Mononuclear cell (primary cell): ENCODE data around the gene MCMBP. TPM values are rescaled to one million over a fixed set of nuclear protein-coding genes. Genes with fewer than 3 reads are reported as not detected.
A peak's percentile ranks its signal among the peaks of the same experiment; 100 is the strongest.
"Not testable (repeated sequence)": the region's sequence is repeated elsewhere in the genome, so short reads cannot be mapped to it uniquely, and the experiment has no call there.

Experiments
- H3K27me3 ChIP-seq: 2 replicates; pipeline ENCODE4 v1.6.0; 2011; ENCODE audit warnings: low read length, control low read depth; ENCODE audit not compliant: insufficient read depth
- H3K4me1 ChIP-seq: 2 replicates; pipeline ENCODE4 v1.5.1; 2011; ENCODE audit warnings: mild to moderate bottlenecking, low read length, control low read depth; ENCODE audit not compliant: insufficient read depth
- H3K4me3 ChIP-seq: 2 replicates; pipeline ENCODE4 v1.5.1; 2011; ENCODE audit warnings: mild to moderate bottlenecking, low read length, moderate library complexity
- H3K9me3 ChIP-seq: 2 replicates; pipeline ENCODE4 v1.5.1; 2011; ENCODE audit warnings: low read depth, mild to moderate bottlenecking, control low read depth, low read length
- total RNA-seq: library from RNA; depleted of rRNA; stranded (reverse); fragments of >200 nt; gene quantifications from one replicate; pipeline ENCODE4 v1.2.3, GENCODE V29; 2012

Gene MCMBP, protein sequence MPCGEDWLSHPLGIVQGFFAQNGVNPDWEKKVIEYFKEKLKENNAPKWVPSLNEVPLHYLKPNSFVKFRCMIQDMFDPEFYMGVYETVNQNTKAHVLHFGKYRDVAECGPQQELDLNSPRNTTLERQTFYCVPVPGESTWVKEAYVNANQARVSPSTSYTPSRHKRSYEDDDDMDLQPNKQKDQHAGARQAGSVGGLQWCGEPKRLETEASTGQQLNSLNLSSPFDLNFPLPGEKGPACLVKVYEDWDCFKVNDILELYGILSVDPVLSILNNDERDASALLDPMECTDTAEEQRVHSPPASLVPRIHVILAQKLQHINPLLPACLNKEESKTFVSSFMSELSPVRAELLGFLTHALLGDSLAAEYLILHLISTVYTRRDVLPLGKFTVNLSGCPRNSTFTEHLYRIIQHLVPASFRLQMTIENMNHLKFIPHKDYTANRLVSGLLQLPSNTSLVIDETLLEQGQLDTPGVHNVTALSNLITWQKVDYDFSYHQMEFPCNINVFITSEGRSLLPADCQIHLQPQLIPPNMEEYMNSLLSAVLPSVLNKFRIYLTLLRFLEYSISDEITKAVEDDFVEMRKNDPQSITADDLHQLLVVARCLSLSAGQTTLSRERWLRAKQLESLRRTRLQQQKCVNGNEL
- 29.6 TPM for total RNA-seq

DNA sequence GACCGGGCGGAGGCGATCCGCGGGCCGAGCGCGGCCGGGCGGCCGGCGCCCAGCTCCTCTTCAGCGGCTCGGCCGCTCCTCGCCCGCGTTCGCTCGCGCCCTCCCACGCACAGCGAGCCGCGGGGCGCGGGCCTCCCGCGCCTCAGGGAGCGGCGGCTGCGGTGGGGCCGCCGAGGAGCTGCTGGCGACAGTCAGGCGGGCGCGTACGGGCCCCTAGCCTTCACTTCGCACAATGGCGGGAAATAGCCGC lies at the start of gene MCMBP:
Gene MCMBP, minus strand, starts transcription at position 234 of the 250 bp plus-strand sequence. CDS start 259 bp downstream, outside the sequence.
- Histone ChIP-seq H3K27me3 (no peaks in the 10 kb centered on the region), H3K4me3 (peak within 1 kb of the TSS; percentile 83), H3K4me1 (peaks cover 52% of the 10 kb centered on the region), H3K9me3 (no peaks in the 10 kb centered on the region)

DNA sequence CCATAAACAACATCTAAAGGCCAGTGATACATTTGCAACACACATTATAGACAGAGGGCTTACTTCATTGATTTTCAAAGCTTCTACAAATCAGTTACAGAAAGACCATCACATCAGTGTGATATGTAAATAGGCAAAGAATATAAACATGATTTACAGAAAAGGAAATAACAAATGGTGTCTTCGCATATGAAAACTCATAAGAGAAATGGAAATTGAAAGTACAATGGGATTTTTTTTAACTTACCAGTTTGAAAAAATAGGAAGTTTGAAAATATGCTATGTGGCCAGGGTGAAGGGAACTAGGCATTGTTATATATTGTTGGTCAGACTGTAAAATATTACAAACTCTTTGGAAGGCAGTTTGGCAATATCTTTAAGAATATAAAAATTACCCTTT lies 47.2 kb upstream of the MCMBP start:
- Histone ChIP-seq H3K9me3 (no peaks in the 10 kb centered on the region), H3K4me3 (no peak overlapping the region), H3K4me1 (peaks cover 5% of the 10 kb centered on the region), H3K27me3 (no peaks in the 10 kb centered on the region)

DNA sequence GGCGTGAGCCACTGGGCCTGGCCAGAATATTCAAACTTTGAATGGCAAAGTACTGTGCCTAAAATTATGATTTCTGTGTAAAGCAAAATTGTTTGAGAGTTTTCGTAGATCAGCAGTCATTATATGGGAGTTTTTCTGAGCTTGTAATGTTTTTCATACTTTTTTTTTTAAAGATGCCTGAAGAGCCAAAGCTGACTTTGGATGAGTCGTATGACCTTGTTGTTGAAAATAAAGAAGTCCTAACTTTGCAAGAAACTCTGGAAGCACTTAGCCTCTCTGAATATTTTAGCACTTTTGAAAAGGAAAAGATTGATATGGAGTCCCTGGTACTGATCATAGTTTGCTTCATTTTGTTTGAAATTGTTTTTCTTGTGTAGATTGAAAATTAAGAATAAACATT lies 46.6 kb upstream of the MCMBP start:
- no peak overlapping the region for H3K4me3 ChIP-seq
- H3K27me3 ChIP-seq: no peaks in the 10 kb centered on the region
- peaks cover 5% of the 10 kb centered on the region for H3K4me1 ChIP-seq
- H3K9me3 ChIP-seq: no peaks in the 10 kb centered on the region

DNA sequence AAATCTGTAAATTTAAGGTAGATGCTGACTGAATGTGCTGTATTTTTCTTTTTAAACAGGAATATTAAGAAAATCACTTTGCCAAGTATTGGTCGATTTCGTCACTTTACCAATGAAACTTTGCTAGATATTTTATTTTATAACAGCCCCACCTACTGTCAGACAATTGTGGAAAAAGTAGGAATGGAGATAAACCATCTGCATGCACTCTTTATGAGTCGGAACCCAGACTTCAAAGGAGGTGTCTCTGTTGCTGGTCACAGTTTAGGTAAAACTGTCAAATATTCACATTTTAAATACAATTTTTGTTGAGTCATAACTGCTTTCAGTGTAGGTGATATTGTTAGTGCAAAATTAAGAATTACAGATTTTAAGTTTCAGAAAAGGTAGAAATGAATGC lies 45.1 kb upstream of the MCMBP start:
- Histone ChIP-seq H3K4me3 (no peak overlapping the region), H3K27me3 (no peaks in the 10 kb centered on the region), H3K9me3 (no peaks in the 10 kb centered on the region), H3K4me1 (peaks cover 5% of the 10 kb centered on the region)

DNA sequence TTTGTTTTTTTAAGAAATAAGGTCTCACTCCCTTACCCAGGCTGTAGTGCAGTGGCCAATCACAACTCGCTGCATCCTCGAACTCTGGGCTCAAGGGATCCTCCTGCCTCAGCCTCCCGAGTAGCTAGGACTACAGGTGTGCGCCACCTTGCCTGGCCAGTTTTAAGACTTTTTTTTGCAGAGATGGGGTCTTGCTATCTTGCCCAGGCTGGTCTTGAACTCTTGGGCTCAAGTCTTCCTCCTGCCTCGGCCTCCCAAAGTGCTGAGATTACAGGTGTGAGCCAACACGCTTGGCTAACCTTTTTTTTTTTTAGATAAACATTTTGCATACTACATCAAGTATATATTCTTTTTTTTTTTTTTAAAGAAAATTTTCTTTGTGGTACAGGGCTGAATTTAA lies 38.0 kb upstream of the MCMBP start:
- Histone ChIP-seq H3K4me3 (no peak overlapping the region), H3K27me3 (no peaks in the 10 kb centered on the region)

DNA sequence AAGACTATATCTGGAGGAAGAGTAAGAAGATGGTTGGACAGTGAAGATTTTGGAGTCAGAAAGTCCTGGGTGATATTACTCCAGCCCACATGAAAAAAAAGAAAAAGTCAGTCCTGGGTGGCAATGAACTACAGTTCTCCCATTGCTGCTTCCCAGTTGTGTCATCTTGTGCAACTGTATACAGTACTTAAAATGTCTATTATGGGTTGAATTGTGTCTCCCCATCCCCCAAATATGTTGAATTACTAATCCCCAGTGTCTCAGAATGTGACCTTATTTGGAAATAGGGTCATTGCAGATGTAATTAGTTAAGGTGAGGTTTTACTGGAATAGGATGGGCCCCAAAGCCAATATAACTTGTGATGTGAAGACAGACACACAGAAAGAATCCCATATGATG lies 35.5 kb upstream of the MCMBP start:
- Histone ChIP-seq H3K4me1 (no peaks in the 10 kb centered on the region), H3K4me3 (no peak overlapping the region), H3K9me3 (no peaks in the 10 kb centered on the region), H3K27me3 (no peaks in the 10 kb centered on the region)

More for the DNA sequence above, 38.0 kb upstream of the MCMBP start:
- Histone ChIP-seq H3K4me1 (no peaks in the 10 kb centered on the region), H3K9me3 (no peaks in the 10 kb centered on the region)

DNA sequence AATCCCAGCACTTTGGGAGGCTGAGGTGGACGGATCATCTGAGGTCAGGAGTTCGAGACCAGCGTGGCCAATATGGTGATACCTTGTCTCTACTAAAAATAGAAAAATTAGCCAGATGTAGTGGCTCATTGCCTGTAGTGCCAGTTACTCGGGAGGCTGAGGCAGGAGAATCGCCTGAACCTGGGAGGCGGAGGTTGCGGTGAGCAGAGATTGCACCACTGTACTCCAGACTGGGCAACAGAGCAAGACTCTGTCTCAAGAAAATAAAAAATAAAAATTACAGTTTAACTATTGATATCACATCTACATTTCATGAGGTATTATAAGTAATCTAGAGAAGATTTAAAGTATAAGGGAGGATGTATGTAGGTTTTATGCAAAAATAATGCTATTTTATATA lies 35.1 kb upstream of the MCMBP start:
- H3K27me3 ChIP-seq, H3K4me1 ChIP-seq, H3K9me3 ChIP-seq, H3K4me3 ChIP-seq: not testable (repeated sequence)

DNA sequence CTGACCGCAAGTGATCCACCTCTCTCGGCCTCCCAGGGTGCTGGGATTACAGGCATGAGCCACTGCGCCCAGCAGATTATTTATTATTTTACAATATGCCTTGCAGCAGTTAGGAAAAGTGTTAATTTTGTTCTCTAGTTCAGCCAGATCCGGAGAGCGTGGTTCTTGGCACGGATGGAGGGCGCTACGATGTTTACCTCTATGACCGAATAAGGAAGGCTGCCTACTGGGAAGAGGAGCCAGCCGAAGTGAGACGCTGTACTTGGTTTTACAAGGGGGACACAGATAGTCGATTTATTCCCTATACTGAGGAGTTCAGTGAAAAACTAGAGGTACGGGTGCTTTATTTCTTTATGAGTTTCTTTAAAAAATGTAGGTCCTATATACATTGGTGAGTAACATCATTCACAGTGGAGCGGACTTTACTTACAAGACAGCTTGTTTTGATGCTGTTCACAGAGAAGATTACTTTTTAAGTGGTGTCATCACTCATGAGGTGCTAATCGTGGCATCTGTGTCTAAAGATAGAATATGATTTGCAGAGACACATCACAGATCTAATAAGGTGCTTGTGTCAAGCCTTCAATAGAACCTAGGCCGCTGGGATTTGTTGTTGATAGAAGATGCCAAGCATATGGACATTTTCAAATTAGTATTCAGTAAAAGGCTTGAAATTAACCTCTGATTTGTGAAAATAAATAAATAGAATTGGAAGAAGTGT lies 31.5 kb upstream of the MCMBP start:
- Histone ChIP-seq H3K9me3 (no peaks in the 10 kb centered on the region), H3K4me1 (no peaks in the 10 kb centered on the region), H3K4me3 (no peak overlapping the region), H3K27me3 (no peaks in the 10 kb centered on the region)

DNA sequence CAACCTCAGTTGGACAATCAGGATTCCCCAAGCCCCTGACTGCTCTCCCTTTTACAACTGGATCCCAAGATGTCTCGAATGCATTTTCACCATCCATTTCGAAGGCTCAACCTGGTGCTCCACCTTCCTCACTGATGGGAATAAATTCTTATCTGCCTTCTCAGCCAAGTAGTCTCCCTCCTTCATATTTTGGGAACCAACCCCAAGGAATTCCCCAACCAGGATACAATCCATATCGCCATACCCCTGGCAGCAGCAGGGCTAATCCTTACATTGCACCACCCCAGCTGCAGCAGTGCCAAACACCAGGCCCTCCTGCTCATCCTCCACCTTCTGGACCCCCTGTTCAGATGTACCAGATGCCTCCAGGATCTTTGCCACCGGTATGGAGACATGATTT lies 25.9 kb upstream of the MCMBP start:
- no peaks in the 10 kb centered on the region for H3K27me3 ChIP-seq
- H3K4me1 ChIP-seq: peaks cover 30% of the 10 kb centered on the region
- no peak overlapping the region for H3K4me3 ChIP-seq
- no peaks in the 10 kb centered on the region for H3K9me3 ChIP-seq

DNA sequence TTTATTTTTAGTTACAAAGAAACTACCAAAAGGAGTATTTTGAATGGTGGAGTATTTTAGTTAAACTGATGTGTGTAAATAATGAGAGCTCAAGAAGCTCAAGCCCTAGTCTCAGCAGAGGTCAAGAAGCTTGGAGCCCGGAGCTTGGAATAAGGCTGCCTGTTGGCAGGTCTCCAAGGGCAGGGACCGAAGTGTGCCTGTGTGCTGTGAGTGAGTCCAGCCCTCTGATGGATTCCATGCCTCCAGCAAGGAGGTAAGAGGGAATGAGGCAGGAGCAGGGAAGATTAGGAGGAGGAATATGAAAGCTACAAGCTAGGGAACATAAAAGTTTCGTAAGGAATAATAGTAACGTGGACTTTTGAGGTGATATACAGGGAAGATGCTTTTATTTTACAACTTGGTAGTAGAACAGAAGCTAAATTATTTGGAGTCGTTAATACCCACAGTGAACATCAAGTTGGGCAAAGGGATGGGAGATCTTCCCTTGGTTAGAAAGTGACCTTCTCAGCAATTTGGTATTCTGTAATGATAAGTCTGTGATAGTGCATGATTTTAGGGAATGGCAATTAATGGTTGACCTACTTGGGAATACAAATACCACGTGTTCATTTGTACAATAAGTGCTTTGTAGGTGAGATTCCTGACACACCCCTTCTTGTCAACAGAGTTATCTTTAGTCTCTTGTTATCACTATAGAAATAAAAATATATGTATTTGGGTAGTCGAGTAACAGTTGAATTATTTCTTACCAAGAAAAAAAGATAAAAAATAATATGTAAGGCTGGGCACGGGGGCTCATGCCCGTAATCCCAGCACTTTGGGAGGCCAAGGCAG lies 24.5 kb upstream of the MCMBP start:
- no peaks in the 10 kb centered on the region for H3K9me3 ChIP-seq
- no peaks in the 10 kb centered on the region for H3K27me3 ChIP-seq
- H3K4me1 ChIP-seq: peaks cover 38% of the 10 kb centered on the region
- no peak overlapping the region for H3K4me3 ChIP-seq

DNA sequence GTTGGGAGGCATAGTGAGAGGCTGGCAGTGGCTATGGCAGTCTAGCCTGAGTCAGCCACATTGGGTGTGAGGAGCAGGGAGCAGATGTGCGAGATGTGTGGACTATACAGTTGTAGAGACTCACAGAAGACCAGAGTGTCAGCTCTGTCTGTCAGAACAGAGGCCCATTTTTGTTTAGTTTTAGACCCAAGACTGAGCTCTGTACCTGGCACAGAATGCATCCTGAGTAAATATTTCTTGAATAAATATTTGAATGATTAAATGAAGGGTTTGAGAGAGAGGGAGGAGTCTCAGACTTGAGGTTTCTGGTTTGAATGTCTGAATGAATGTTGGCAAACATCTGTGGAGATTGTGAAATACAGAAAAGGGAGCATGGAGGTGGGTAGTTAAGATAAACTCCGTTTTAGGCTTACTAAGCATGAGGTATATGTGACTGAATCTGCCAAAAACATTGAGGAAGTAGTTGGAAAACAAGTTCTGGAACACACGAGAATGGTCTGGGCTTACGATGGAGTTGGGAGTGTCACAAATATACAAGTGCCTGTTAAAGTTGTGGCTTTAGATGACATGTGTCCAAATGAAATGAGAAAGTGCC lies 23.5 kb upstream of the MCMBP start:
- H3K27me3 ChIP-seq: no peaks in the 10 kb centered on the region
- H3K9me3 ChIP-seq: no peaks in the 10 kb centered on the region
- peaks cover 44% of the 10 kb centered on the region for H3K4me1 ChIP-seq
- no peak overlapping the region for H3K4me3 ChIP-seq

DNA sequence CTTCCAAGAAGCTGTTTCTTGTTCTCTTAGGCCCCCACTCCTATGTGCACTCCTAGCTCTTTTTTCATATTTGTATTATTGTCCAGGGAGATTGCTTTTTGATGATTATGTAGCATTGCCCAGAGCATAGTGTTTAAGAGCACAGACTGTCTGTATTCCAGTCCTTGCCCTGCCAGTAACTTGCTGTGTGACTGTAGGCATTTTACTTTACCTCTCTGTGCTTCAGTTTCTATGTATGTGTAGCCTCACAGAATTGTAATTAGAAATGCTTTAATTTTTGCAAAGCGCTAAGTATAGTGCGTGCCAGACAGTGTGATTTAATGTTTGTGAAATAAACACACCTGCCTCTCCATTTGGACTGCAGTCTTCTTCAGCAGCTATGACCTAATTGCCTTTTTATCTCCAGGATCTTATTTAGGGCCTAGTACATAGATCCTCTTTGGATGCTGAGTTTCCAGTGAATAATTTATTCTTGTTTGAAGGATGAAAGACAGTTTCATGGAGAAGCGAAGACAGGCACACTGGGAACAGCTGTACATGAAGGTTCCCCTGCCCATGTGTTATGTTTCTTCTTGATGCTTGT lies 21.3 kb upstream of the MCMBP start:
- H3K4me1 ChIP-seq: peaks cover 44% of the 10 kb centered on the region
- H3K27me3 ChIP-seq: no peaks in the 10 kb centered on the region
- no peak overlapping the region for H3K4me3 ChIP-seq

DNA sequence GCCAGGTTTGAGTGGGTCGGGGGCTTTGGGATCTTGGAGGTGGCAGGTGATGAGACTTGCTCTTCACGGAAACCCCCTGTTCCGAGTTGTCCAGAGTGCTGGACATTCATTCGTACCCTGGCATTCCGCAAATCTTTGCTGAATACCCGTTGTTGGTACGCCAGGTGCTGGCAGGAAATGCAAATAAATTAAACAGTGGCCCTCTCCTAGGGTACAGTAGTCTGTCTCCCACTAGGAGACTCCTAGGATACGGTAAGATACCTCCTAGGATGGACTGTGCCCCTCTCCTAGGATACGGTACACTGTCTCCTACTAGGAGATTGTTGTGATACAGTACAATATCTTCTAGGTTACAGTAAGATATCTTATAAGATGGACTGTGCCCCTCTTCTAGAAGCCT lies 20.4 kb upstream of the MCMBP start:
- no peaks in the 10 kb centered on the region for H3K9me3 ChIP-seq
- H3K4me3 ChIP-seq: peak overlapping the region; percentile 84
- no peaks in the 10 kb centered on the region for H3K27me3 ChIP-seq
- peaks cover 42% of the 10 kb centered on the region for H3K4me1 ChIP-seq

More for the DNA sequence above, 21.3 kb upstream of the MCMBP start:
- no peaks in the 10 kb centered on the region for H3K9me3 ChIP-seq
